ENCODE measurements around the gene CLEC2L. TPM values are rescaled to one million over a fixed set of nuclear protein-coding genes. Genes with fewer than 3 reads are reported as not detected.

The CLEC2L gene
- total and polyA plus RNA-seq, 2 of the 13 experiments (the other 11 are each of a cell fraction or from before 2014, with no cell fraction given): 0.20 to 0.25 TPM

DNA sequence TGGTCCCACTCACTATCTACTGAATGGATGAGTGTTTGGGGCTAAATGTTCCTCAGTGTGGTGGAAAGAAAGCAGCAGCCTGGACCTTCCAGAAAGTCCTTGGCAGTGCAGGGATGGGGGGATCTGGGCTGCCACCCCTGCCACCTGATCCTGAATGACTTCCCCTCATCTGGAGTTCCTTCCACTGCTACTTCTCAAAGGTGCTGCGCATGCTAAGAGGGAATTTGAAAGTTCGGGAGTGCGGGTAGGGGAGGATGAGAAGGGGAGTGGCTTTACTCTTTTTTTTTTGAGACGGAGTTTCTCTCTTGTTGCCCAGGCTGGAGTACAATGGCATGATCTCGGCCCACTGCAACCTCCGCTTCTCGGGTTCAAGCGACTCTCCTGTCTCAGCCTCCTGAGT, 41.4 kb upstream of the CLEC2L start:
- peaks cover 3 to 50% of the 10 kb centered on the region in 2 experiments for H3K27me3 ChIP-seq (ENCODE audit: control insufficient read depth in 1 of 2, insufficient read depth in 2 of 2, low read length in 2 of 2)
- FAIRE-seq: no peak
- no TSS peak for BruUV-seq (replicated peaks)
- no peaks in the 10 kb centered on the region for H3K9me3 ChIP-seq (ENCODE audit: low read length)
- H3K9ac ChIP-seq (ENCODE audit: insufficient read depth, low read depth, low read length): no peak overlapping the region
- no peak overlapping the region for H3K4me2 ChIP-seq (ENCODE audit: low read depth, low read length)
- intact Hi-C loops (cut with micrococcal nuclease; ENCODE audit: unreplicated experiment): no loop called here
- WGBS (ENCODE audit: low lambda C conversion rate): 67% methylated on average over 8 of the region's 8 CpGs
- H3K27ac ChIP-seq (ENCODE audit: extremely low read length, insufficient read depth, low read length): no peak overlapping the region
- in situ Hi-C loops (cut with HindIII; ENCODE audit: extremely low pct_ligation_motif_present, low pct_unique_long_range_greater_than_20kb): no loop called here
- DNase-seq (ENCODE audit: low spot score): no peak
- no peak for TF ChIP-seq SRF (IDR thresholded peaks at IDR 0.05; ENCODE audit: low read depth, low read length)
- no peak for TF ChIP-seq ZNF17 (CRISPR knock-in tag; IDR thresholded peaks at IDR 0.05)
- TF ChIP-seq, protein P1, sequence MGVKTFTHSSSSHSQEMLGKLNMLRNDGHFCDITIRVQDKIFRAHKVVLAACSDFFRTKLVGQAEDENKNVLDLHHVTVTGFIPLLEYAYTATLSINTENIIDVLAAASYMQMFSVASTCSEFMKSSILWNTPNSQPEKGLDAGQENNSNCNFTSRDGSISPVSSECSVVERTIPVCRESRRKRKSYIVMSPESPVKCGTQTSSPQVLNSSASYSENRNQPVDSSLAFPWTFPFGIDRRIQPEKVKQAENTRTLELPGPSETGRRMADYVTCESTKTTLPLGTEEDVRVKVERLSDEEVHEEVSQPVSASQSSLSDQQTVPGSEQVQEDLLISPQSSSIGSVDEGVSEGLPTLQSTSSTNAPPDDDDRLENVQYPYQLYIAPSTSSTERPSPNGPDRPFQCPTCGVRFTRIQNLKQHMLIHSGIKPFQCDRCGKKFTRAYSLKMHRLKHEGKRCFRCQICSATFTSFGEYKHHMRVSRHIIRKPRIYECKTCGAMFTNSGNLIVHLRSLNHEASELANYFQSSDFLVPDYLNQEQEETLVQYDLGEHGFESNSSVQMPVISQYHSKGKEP (CRISPR knock-in tag; IDR thresholded peaks at IDR 0.05): no peak
- TF ChIP-seq PRPF4 (IDR thresholded peaks at IDR 0.05; ENCODE audit: low read depth, low read length, poor library complexity, severe bottlenecking): no peak
- TF ChIP-seq ZMYM4 (CRISPR knock-in tag; IDR thresholded peaks at IDR 0.05): no peak
- TF ChIP-seq, protein P2, sequence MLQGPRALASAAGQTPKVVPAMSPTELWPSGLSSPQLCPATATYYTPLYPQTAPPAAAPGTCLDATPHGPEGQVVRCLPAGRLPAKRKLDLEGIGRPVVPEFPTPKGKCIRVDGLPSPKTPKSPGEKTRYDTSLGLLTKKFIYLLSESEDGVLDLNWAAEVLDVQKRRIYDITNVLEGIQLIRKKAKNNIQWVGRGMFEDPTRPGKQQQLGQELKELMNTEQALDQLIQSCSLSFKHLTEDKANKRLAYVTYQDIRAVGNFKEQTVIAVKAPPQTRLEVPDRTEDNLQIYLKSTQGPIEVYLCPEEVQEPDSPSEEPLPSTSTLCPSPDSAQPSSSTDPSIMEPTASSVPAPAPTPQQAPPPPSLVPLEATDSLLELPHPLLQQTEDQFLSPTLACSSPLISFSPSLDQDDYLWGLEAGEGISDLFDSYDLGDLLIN (CRISPR knock-in tag; IDR thresholded peaks at IDR 0.05; ENCODE audit: borderline replicate concordance): no peak
- no peak for TF ChIP-seq HMGA1 (CRISPR knock-in tag; conservative IDR thresholded peaks at IDR 0.05)
- TF ChIP-seq TCF7L2 (IDR thresholded peaks at IDR 0.05; ENCODE audit: low read depth, low read length): no peak
- no peak for TF ChIP-seq BRD4 (CRISPR knock-in tag; IDR thresholded peaks at IDR 0.05)
- TF ChIP-seq, protein P3, sequence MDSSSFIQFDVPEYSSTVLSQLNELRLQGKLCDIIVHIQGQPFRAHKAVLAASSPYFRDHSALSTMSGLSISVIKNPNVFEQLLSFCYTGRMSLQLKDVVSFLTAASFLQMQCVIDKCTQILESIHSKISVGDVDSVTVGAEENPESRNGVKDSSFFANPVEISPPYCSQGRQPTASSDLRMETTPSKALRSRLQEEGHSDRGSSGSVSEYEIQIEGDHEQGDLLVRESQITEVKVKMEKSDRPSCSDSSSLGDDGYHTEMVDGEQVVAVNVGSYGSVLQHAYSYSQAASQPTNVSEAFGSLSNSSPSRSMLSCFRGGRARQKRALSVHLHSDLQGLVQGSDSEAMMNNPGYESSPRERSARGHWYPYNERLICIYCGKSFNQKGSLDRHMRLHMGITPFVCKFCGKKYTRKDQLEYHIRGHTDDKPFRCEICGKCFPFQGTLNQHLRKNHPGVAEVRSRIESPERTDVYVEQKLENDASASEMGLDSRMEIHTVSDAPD (CRISPR knock-in tag; IDR thresholded peaks at IDR 0.05): no peak
- TF ChIP-seq, protein P4, sequence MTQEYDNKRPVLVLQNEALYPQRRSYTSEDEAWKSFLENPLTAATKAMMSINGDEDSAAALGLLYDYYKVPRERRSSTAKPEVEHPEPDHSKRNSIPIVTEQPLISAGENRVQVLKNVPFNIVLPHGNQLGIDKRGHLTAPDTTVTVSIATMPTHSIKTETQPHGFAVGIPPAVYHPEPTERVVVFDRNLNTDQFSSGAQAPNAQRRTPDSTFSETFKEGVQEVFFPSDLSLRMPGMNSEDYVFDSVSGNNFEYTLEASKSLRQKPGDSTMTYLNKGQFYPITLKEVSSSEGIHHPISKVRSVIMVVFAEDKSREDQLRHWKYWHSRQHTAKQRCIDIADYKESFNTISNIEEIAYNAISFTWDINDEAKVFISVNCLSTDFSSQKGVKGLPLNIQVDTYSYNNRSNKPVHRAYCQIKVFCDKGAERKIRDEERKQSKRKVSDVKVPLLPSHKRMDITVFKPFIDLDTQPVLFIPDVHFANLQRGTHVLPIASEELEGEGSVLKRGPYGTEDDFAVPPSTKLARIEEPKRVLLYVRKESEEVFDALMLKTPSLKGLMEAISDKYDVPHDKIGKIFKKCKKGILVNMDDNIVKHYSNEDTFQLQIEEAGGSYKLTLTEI (CRISPR knock-in tag; conservative IDR thresholded peaks at IDR 0.05): no peak
- TF ChIP-seq ZNF652 (CRISPR knock-in tag; IDR thresholded peaks at IDR 0.05; ENCODE audit: borderline replicate concordance, low read depth): no peak
- no peaks in the 10 kb centered on the region for H3K79me2 ChIP-seq (ENCODE audit: insufficient read depth, low read length)
- H3K36me3 ChIP-seq (replicated peaks in 1 of 2; ENCODE audit: control insufficient read depth in 1 of 2, insufficient read depth in 2 of 2, low read length in 2 of 2): no peaks in the 10 kb centered on the region
- ChIA-PET CTCF (ENCODE audit: low intra/inter-chr PET ratio, low total read pairs) (no interaction called here), POLR2A (no interaction called here)
- H2AFZ ChIP-seq (ENCODE audit: low read length): no peak overlapping the region
- H3K4me1 ChIP-seq (ENCODE audit: insufficient read depth, low read length): no peaks in the 10 kb centered on the region
- H4K20me1 ChIP-seq (ENCODE audit: insufficient read depth, low read length): no peaks in the 10 kb centered on the region
- no peak overlapping the region for H3K4me3 ChIP-seq (replicated peaks in 1 of 3; ENCODE audit: insufficient read depth in 1 of 3, low read depth in 2 of 3, low read length in 3 of 3)
- no peak for ATAC-seq

Measured in HepG2 (cell line).